ENCODE data around the gene ING4.
"Not testable (repeated sequence)": the region's sequence is repeated elsewhere in the genome, so short reads cannot be mapped to it uniquely, and the experiment has no call there.

The ING4 gene

GRCh38 chr12:6662906-6663742, at the start of gene ING4:
ING4 (minus strand) TSS chr12:6663119; CDS start chr12:6663101, 18 bp downstream.
- DNase-seq (ENCODE audit: low read depth in 2 of 2) = peak; percentile 74 to 91

DNA sequence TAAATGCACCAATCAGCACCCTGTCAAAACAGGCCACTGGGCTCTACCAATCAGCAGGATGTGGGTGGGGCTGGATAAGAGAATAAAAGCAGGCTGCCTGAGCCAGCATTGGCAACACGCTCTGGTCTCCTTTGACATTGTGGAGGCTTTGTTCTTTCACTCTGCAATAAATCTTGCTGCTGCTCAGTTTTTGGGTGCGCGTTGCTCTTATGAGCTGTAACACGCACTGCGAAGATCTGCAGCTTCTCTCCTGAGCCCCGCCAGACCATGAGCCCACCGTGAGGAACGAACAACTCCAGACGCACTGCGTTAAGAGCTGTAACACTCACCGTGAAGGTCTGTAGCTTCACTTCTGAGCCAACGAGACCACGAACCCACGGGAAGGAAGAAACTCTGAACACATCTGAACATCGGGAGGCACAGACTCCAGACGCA, 46.1 kb upstream of the ING4 start:
- no peak for DNase-seq (ENCODE audit: low read depth in 2 of 2)

- not testable (repeated sequence) for DNase-seq (ENCODE audit: low read depth in 2 of 2)
Observed at GRCh38 chr12:6708351-6708750, 45.4 kb upstream of the ING4 start.

GRCh38 chr12:6703631-6704030, 40.7 kb upstream of the ING4 start:
- DNase-seq (ENCODE audit: low read depth in 2 of 2) = no peak

GRCh38 chr12:6701078-6701768, 38.3 kb upstream of the ING4 start:
- no peak for DNase-seq (ENCODE audit: low read depth in 2 of 2)

DNA sequence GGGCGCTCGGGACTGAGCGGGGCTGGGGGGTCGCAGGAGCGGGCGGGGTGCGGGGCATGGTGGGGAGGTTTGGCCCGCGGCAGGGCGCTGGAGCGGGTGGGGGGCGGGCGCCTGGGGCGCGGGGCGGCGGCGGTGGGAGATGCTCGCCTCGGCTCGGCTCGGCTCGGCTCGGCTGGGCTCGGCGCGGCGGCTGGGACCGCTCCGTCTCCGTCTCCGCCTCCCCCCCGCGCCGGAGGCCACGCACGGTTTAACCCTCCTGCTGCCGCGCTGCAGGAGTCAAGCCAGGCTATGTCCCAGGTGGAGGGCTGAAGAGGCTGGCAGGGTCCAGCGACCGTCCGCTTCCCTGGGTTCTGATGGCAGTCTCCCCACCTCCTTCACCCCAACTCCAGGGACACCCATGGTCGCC, 37.7 kb upstream of the ING4 start, which contains the start of gene PIANP:
TSS of gene PIANP (minus strand) at position 170 of the 406 bp plus-strand sequence. CDS start 2,754 bp downstream, outside the sequence.
- no peak for DNase-seq (ENCODE audit: low read depth in 2 of 2)

GRCh38 chr12:6699989-6700645, 37.2 kb upstream of the ING4 start:
- DNase-seq (ENCODE audit: low read depth in 2 of 2) = no peak

DNA sequence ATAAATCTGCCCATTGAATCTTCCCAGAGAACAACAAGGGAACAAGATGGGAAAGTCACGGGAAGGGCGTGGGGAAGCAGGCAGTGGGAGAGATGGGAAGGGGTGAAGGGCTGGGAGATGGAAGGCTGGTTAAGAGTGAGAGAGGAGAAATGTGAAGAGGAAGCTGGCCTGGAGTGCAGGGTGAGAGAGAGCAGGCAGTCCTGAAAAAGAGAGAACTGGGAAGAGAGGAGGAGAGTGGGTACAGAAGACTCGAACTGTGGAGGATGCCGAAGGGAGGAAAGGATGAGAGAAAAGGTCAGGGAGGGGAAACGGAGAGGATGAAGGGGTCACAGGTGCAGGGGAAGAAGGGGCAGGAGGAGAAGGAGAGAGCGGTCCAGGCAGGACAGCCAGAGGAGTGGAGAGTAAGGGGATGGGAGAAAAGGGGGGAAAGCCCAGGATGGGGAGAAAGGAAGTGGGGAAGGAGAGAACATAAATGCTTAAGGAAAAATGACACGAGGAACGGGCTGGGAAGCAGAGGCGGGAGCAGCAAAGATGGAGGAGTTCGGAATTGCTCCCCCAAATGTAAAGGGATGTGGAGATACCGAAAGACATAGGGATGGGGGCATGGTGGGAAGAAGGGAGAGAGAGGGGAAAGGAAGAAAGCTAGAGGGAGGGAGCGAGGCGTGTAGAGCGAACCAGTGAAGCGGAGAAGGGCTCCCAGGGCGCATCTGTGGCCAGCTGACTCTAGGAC, 36.5 kb upstream of the ING4 start:
- DNase-seq (ENCODE audit: low read depth in 2 of 2) = no peak

GRCh38 chr12:6698352-6699046, 35.6 kb upstream of the ING4 start:
- DNase-seq (ENCODE audit: low read depth in 2 of 2) = no peak

DNA sequence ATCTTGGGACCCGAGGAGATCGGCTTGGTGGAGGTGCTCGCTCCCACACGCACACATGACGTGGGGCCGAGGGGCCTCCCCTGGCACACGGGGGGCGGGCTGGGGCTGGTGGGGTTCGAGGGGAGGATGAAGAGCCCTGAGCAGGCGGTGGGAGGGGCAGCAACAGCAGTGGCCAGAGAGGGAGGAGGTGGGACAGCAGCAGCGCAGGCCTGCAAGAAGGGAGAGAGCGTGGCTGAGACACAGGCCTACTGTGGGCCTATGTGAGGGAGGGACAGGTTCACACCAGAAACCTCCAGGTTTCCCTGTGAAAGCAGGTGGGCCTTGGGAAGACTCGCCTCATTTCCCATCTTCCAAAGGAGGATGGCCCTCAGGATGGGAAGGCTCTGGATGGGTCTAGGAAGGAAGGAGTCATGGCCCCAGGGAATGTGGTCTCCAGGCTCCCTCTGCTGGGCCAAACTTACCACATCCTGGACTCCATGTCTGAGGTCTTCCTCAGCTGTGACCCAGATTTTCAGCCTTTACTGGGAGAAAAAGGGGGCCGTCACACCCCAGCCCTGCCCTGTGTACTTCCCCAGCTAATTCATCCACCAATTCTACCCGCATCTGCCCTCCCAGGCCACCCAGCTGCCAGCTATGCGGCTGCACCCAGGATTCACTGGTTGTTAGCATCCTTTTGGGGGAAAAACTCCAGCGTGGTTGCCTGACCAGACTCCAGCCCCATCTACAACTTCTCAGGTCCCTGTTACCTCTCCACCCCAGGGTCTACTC, 34.8 kb upstream of the ING4 start:
- DNase-seq (ENCODE audit: low read depth in 2 of 2) = no peak

DNA sequence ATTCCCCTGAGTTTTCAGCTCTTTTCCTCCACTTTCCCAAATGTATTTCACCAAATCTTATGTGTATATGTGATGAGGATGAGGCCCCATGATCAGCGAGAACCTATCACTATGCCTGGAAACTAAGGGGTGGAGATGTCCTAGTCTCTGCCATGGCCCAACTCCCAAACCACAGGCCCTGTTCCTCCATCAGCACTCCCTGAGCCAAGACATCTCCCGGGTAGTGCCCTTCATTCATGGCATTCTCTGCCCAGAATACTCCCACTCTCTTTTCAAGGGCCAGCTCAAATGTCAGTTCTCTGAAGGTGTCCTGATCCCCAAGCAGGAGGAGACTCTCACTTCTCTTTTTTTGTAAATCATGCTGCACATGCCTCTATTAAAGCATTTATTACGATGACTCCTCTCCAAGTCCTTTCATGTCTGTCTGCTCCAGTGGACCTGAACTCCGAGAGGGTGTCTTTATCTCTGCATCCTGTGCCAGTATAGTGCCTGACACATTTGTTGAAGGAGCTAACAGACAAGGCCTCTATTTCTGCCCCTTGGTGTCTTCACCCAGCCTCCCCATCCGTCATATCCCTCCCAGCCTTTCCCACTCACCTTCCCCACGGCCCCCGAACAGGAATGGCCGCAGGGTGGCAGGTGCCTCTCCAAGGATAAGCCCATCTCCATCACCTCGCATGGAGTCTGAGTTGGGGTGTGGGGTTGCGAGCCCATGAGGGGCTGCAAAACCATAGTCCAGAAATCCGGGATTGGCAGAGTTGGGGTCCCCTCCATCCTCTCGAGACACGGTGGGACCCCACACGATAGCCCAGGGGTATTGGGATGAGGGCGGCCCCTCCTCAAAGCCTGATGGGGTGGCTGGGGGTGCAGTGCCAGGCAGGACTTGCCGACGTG, 34.0 kb upstream of the ING4 start:
- DNase-seq (ENCODE audit: low read depth in 2 of 2) = no peak

DNA sequence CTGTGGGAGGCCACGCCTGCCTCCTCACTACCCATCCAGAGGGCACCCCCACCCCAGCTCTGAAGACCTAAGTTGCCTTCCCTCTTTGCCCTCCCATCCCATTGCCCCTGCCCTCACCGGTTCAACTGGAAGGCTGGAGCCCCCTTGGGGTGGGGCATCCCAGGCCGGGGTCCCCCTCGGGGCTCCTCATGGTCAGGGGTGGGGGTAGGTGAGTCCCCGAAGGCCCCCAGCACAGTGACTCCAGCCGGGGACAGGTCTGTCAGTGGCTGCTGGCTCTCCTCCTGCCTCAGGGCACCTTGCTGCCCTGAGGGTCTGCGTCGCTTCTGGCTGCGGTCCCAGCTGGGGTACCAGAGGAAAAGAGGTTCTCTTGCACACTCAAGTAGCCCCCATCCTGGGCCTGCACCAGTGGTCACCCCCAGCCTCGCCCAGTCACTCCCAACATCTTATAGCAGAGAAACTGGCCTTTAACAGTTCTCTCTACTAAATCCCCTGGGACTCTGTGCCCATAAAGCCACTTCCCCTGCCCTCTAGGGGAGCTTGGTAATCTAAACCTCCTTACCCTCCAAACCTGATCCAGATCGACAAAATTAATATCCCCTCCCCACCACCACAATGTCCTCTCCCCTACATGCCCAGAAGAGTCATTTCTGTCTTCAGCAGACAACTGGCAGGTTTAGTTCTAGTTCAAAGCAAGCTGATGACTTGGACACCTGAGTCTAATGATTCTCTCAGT, 32.6 kb upstream of the ING4 start:
- no peak for DNase-seq (ENCODE audit: low read depth in 2 of 2)

DNA sequence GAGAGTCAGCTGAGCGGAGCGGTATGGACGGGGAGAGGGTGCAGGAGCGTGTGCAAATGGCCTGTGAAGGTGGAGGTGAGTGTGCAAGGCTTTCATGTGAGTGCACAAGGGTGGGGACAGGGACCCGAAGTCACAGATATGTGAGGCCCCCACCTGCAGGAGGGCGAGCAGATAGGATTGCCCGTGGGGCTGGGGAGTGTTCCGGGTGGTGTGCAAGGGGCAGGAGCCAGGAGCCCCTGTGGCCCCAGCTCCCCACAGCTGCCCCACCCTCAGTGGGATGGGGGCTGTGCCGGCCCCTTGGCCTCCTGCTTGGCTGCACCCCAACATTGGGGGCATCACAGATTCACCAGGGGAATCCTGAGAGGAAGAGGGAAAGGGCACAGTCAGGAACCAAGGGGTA, 31.8 kb upstream of the ING4 start:
- DNase-seq (ENCODE audit: low read depth in 2 of 2) = no peak

GRCh38 chr12:6693832-6694355, 31.0 kb upstream of the ING4 start:
- no peak for DNase-seq (ENCODE audit: low read depth in 2 of 2)

- DNase-seq (ENCODE audit: low read depth in 2 of 2) = no peak
Observed at GRCh38 chr12:6692888-6693287, 30.0 kb upstream of the ING4 start.

DNA sequence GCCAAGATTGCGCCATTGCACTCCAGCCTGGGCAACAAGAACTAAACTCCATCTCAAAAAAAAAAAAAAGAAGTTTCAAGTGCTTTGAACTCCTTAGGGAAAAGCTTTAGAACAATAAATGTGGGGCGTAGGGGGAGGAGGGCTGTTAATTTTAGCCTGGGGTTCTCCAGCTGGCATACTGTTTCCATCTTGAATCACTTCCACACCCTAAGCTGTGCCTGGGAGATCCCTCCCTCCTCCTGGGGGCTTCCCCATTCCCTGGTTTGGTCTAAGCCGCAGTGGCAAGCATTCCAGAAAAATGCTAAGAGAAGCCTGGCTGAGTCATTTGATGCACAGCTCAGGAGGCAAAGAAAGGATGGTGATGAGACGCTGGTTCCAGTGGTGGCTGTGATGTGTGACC, 28.6 kb upstream of the ING4 start:
- no peak for DNase-seq (ENCODE audit: low read depth in 2 of 2)

- peak; percentile 78 to 91 for DNase-seq (ENCODE audit: low read depth in 2 of 2)
Observed at GRCh38 chr12:6688999-6689882, 26.3 kb upstream of the ING4 start, which contains the start of gene ZNF384. ZNF384 (minus strand) TSS chr12:6689375; CDS start chr12:6679520, 9,855 bp downstream.

All from stimulated activated CD4-positive, alpha-beta T cell treated with anti-CD3 and anti-CD28 coated beads, Interleukin-1b, Interleukin-23, amount 100 ng/mL, for 1 hour (primary cell).